ENCODE data around the gene PCNX1.
"Not testable (repeated sequence)": the region's sequence is repeated elsewhere in the genome, so short reads cannot be mapped to it uniquely, and the experiment has no call there.

GRCh38 chr14:70942721-70943120 is 35.5 kb downstream of the PCNX1 start:
- TF ChIP-seq, protein P1, sequence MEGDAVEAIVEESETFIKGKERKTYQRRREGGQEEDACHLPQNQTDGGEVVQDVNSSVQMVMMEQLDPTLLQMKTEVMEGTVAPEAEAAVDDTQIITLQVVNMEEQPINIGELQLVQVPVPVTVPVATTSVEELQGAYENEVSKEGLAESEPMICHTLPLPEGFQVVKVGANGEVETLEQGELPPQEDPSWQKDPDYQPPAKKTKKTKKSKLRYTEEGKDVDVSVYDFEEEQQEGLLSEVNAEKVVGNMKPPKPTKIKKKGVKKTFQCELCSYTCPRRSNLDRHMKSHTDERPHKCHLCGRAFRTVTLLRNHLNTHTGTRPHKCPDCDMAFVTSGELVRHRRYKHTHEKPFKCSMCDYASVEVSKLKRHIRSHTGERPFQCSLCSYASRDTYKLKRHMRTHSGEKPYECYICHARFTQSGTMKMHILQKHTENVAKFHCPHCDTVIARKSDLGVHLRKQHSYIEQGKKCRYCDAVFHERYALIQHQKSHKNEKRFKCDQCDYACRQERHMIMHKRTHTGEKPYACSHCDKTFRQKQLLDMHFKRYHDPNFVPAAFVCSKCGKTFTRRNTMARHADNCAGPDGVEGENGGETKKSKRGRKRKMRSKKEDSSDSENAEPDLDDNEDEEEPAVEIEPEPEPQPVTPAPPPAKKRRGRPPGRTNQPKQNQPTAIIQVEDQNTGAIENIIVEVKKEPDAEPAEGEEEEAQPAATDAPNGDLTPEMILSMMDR (IDR thresholded peaks at IDR 0.05): not testable (repeated sequence)
- not testable (repeated sequence) for TF ChIP-seq POLR2A (IDR thresholded peaks at IDR 0.05)

All from esophagus squamous epithelium (tissue), 4 donors.